PC-9 (cell line): ENCODE results near the gene RBMS1. TPM values are rescaled to one million over a fixed set of nuclear protein-coding genes. Genes with fewer than 3 reads are reported as not detected.
"Not testable (repeated sequence)": the region's sequence is repeated elsewhere in the genome, so short reads cannot be mapped to it uniquely, and the experiment has no call there.

Experiments used
- BruUV-seq: library from RNA; stranded (reverse); fragments of 400-500 nt; replicated peaks from 2 replicates; lab custom pipeline; 2021; lab: Mats Ljungman, UMichigan
- CTCF ChIA-PET: fragments of 300-600 bp; sonication (Branson Sonifier 250); formaldehyde crosslinking; loops from one replicate; lab custom pipeline; 2022; ENCODE audit warnings: antibody characterized with exemption; lab: Charles Lee
- POLR2A ChIA-PET: fragments of 300-600 bp; sonication (Branson Sonifier 250); formaldehyde crosslinking; loops from one replicate; lab custom pipeline; 2022; ENCODE audit warnings: antibody characterized with exemption; ENCODE audit not compliant: unreplicated experiment; lab: Charles Lee
- DNase-seq, 2 experiments: peaks; one replicate each; pipeline versions ENCODE4 v3.0.0 to v3.0.0-alpha.2; 2015 to 2022; ENCODE audit warnings: mixed read lengths in 1 of 2
- H2AFZ ChIP-seq: fragments of 200-600 bp; sonication (generic); 2 replicates; pipeline ENCODE4 v1.8.1; 2017; ENCODE audit warnings: antibody characterized with exemption
- H3F3A ChIP-seq: fragments of 200-600 bp; sonication (generic); 2 replicates; pipeline ENCODE4 v1.8.1; 2017; ENCODE audit warnings: antibody characterized with exemption, mild to moderate bottlenecking, low read depth; ENCODE audit not compliant: insufficient read depth
- H3K27ac ChIP-seq: fragments of 200-600 bp; sonication (generic); 2 replicates; pipeline ENCODE4 v1.6.1; 2016; ENCODE audit warnings: mixed run types
- H3K27me3 ChIP-seq: fragments of 200-600 bp; sonication (generic); 2 replicates; pipeline ENCODE4 v1.6.1; 2016; ENCODE audit warnings: low read depth, mixed run types; ENCODE audit not compliant: insufficient read depth
- H3K36me3 ChIP-seq: fragments of 200-600 bp; sonication (generic); 2 replicates; pipeline ENCODE4 v1.6.1; 2016; ENCODE audit warnings: low read depth, mixed run types
- H3K4me1 ChIP-seq: fragments of 200-600 bp; sonication (generic); replicated peaks from 2 replicates; pipeline ENCODE4 v1.6.1; 2016; ENCODE audit warnings: mixed run types; ENCODE audit not compliant: insufficient read depth
- H3K4me2 ChIP-seq: fragments of 200-600 bp; sonication (generic); 2 replicates; pipeline ENCODE4 v1.6.1; 2017; ENCODE audit warnings: mixed run types
- H3K4me3 ChIP-seq: fragments of 200-600 bp; sonication (generic); 2 replicates; pipeline ENCODE4 v1.6.1; 2016; ENCODE audit warnings: mixed run types
- H3K79me2 ChIP-seq: fragments of 200-600 bp; sonication (generic); 2 replicates; pipeline ENCODE4 v1.6.1; 2017; ENCODE audit warnings: low read depth, mixed run types
- H3K9me2 ChIP-seq: fragments of 200-600 bp; sonication (generic); 2 replicates; pipeline ENCODE4 v1.8.1; 2017; ENCODE audit warnings: mild to moderate bottlenecking; ENCODE audit not compliant: insufficient read depth
- H3K9me3 ChIP-seq: fragments of 200-600 bp; sonication (generic); 2 replicates; pipeline ENCODE4 v1.8.1; 2016; ENCODE audit warnings: low read depth; ENCODE audit not compliant: insufficient read depth
- H4K20me1 ChIP-seq: fragments of 200-600 bp; sonication (generic); 2 replicates; pipeline ENCODE4 v1.8.1; 2017; ENCODE audit not compliant: insufficient read depth
- CTCF ChIP-seq: fragments of 200-600 bp; sonication (generic); conservative IDR thresholded peaks from 2 replicates; pipeline ENCODE4 v1.6.1; 2017; ENCODE audit warnings: mixed run types, antibody characterized with exemption, mild to moderate bottlenecking, moderate library complexity
- EZH2 ChIP-seq: fragments of 200-600 bp; sonication (generic); IDR thresholded peaks from 2 replicates; pipeline ENCODE4 v1.8.0; 2017; ENCODE audit warnings: antibody characterized with exemption, low read depth
- intact Hi-C: fragments of 100-400 bp; cut with micrococcal nuclease; formaldehyde crosslinking; loops from one replicate; pipeline ENCODE4 v1.10.0; 2022; ENCODE audit not compliant: unreplicated experiment
- total RNA-seq: library from RNA; stranded (reverse); gene quantifications from 2 replicates; pipeline ENCODE4 v1.2.3, GENCODE V29; 2021

The RBMS1 gene
- total RNA-seq, 1 experiment from 2014 or later, result 65.1 TPM

GRCh38 chr2:160490733-160491685 lies 2.6 kb downstream of the RBMS1 start:
- POLR2A ChIA-PET, result interaction anchor here (0.7 kb wide), 1 partner anchor 128 kb away, joined by 6 read pairs; no protein-coding TSS in a partner anchor
- peak overlapping the region; percentile 92 for H3K4me2 ChIP-seq
- H3K27ac ChIP-seq, result peak overlapping the region; percentile 73
- H3K36me3 ChIP-seq, result no peaks in the 10 kb centered on the region
- no peaks in the 10 kb centered on the region for H3K9me2 ChIP-seq
- peaks cover 38% of the 10 kb centered on the region for H3K4me1 ChIP-seq
- intact Hi-C loops, result loop anchor here (5.0 to 10.0 kb wide), 3 partner anchors 159 to 376 kb away; no protein-coding TSS in a partner anchor
- CTCF ChIA-PET, result no interaction called here
- peak overlapping the region; percentile 85 for H3K4me3 ChIP-seq
- peaks cover 6% of the 10 kb centered on the region; the same call in 1 of the 2 replicates for H3F3A ChIP-seq
- no peaks in the 10 kb centered on the region for H3K9me3 ChIP-seq
- H3K79me2 ChIP-seq, result peaks cover 68% of the 10 kb centered on the region
- BruUV-seq, result no TSS peak
- H2AFZ ChIP-seq, result 0 out of 2 replicates have a peak overlapping the region, but pooled peaks have one; percentile 77
- DNase-seq, result no peak
- H4K20me1 ChIP-seq, result no peaks in the 10 kb centered on the region
- no peak for TF ChIP-seq EZH2
- TF ChIP-seq CTCF, result no peak
- H3K27me3 ChIP-seq, result no peaks in the 10 kb centered on the region

- intact Hi-C loops, result no loop called here
- Histone ChIP-seq H3K9me2 (no peaks in the 10 kb centered on the region), H3K4me2 (no peak overlapping the region), H4K20me1 (no peaks in the 10 kb centered on the region), H2AFZ (no peak overlapping the region), H3K4me3 (no peak overlapping the region), H3K36me3 (no peaks in the 10 kb centered on the region), H3K27me3 (no peaks in the 10 kb centered on the region), H3K9me3 (no peaks in the 10 kb centered on the region), H3K27ac (no peak overlapping the region), H3K79me2 (peaks cover 81% of the 10 kb centered on the region), H3K4me1 (peaks cover 28% of the 10 kb centered on the region), H3F3A (peaks cover 6% of the 10 kb centered on the region; the same call in 1 of the 2 replicates)
- BruUV-seq, result no TSS peak
- ChIA-PET CTCF (no interaction called here), POLR2A (interaction anchor here (0.8 kb wide), 1 partner anchor 488 kb away, joined by 9 read pairs; no protein-coding TSS in a partner anchor)
- DNase-seq, result no peak
- TF ChIP-seq EZH2 (no peak), CTCF (no peak)
These were observed 4.5 kb downstream of the RBMS1 start for GRCh38 chr2:160489111-160489510.

GRCh38 chr2:160488289-160488688 lies 5.3 kb downstream of the RBMS1 start:
- POLR2A ChIA-PET, H4K20me1 ChIP-seq, CTCF ChIA-PET: not testable (repeated sequence)

More at GRCh38 chr2:160488289-160488688, 5.3 kb downstream of the RBMS1 start:
- H3K27ac ChIP-seq, intact Hi-C loops, H3F3A ChIP-seq, H3K27me3 ChIP-seq, BruUV-seq, H3K9me2 ChIP-seq, H3K4me3 ChIP-seq, H3K9me3 ChIP-seq, H3K4me2 ChIP-seq, DNase-seq, H2AFZ ChIP-seq, H3K36me3 ChIP-seq: not testable (repeated sequence)
- Histone ChIP-seq H3K79me2 (peaks cover 88% of the 10 kb centered on the region), H3K4me1 (peaks cover 28% of the 10 kb centered on the region)
